HFFc6 (cell line): ENCODE results near the gene SLC7A7. TPM values are rescaled to one million over a fixed set of nuclear protein-coding genes. Genes with fewer than 3 reads are reported as not detected.
A peak's percentile ranks its signal among the peaks of the same experiment; 100 is the strongest.
"Not testable (repeated sequence)": the region's sequence is repeated elsewhere in the genome, so short reads cannot be mapped to it uniquely, and the experiment has no call there.

ENCODE experiments used
- DNase-seq: peaks from one replicate; pipeline ENCODE4 v3.0.0-alpha.2; 2018
- H3K27ac Mint-ChIP-seq: 2 replicates; pipeline ENCODE4 v1.8.0; 2020; ENCODE audit warnings: mild to moderate bottlenecking, mixed read lengths
- H3K27me3 Mint-ChIP-seq: 2 replicates; pipeline ENCODE4 v1.8.0; 2021; ENCODE audit warnings: mild to moderate bottlenecking, moderate library complexity, mixed read lengths; ENCODE audit not compliant: insufficient read depth
- H3K36me3 Mint-ChIP-seq: 2 replicates; pipeline ENCODE4 v1.8.0; 2021; ENCODE audit warnings: low read depth, mixed read lengths
- H3K4me1 Mint-ChIP-seq: 2 replicates; pipeline ENCODE4 v1.8.0; 2020; ENCODE audit warnings: low read depth, mixed read lengths
- H3K4me3 Mint-ChIP-seq: 2 replicates; pipeline ENCODE4 v1.8.0; 2020; ENCODE audit warnings: mild to moderate bottlenecking, moderate library complexity, mixed read lengths
- H3K9me3 Mint-ChIP-seq: 2 replicates; pipeline ENCODE4 v1.8.0; 2020; ENCODE audit warnings: mild to moderate bottlenecking, mixed read lengths
- CTCF ChIP-seq: fragments of 200-600 bp; sonication (generic); IDR thresholded peaks from 2 replicates; pipeline ENCODE4 v1.5.0; 2021; ENCODE audit warnings: antibody characterized with exemption, mild to moderate bottlenecking
- total RNA-seq, 6 experiments: library from RNA; stranded (reverse); fragmentation: NEBNext Ultra II Directional; extraction: Animal tissue kit (Norgen Biotek cat#: 25700); gene quantifications; 2 replicates in 1 of 6; 3 replicates in 5 of 6; pipeline ENCODE4 v1.2.3, GENCODE V29; 2021

The SLC7A7 gene
- total RNA-seq, 6 experiments from 2014 or later, result 0.31 to 1.3 (median 0.56) TPM

- Mint-ChIP-seq H3K27ac (no peak overlapping the region), H3K36me3 (no peaks in the 10 kb centered on the region), H3K4me3 (no peak overlapping the region), H3K27me3 (peaks cover 27% of the 10 kb centered on the region), H3K9me3 (no peaks in the 10 kb centered on the region), H3K4me1 (peaks cover 24% of the 10 kb centered on the region)
- TF ChIP-seq CTCF, result no peak
- no peak for DNase-seq
Measured at GRCh38 chr14:22794551-22794951, 20.7 kb downstream of the SLC7A7 start.

- Mint-ChIP-seq H3K27me3 (peaks cover 25% of the 10 kb centered on the region), H3K4me3 (no peak overlapping the region), H3K27ac (no peak overlapping the region), H3K9me3 (no peaks in the 10 kb centered on the region), H3K4me1 (peaks cover 24% of the 10 kb centered on the region), H3K36me3 (no peaks in the 10 kb centered on the region)
- DNase-seq, result no peak
- TF ChIP-seq CTCF, result no peak
Measured at GRCh38 chr14:22793976-22794375, 21.3 kb downstream of the SLC7A7 start.

- Mint-ChIP-seq H3K4me1 (peaks cover 24% of the 10 kb centered on the region), H3K27me3 (peaks cover 22% of the 10 kb centered on the region)
- H3K27ac Mint-ChIP-seq, H3K9me3 Mint-ChIP-seq, H3K4me3 Mint-ChIP-seq, H3K36me3 Mint-ChIP-seq, DNase-seq: not testable (repeated sequence)
Measured at GRCh38 chr14:22793550-22793949, 21.7 kb downstream of the SLC7A7 start.

- H3K4me1 Mint-ChIP-seq, result peaks cover 24% of the 10 kb centered on the region
- H3K27me3 Mint-ChIP-seq, result peaks cover 9% of the 10 kb centered on the region
- DNase-seq, result no peak
- no peaks in the 10 kb centered on the region for H3K36me3 Mint-ChIP-seq
- H3K27ac Mint-ChIP-seq, result no peak overlapping the region
- no peak overlapping the region for H3K4me3 Mint-ChIP-seq
- no peak for TF ChIP-seq CTCF
- H3K9me3 Mint-ChIP-seq, result no peaks in the 10 kb centered on the region
Measured at GRCh38 chr14:22792158-22792557, 23.1 kb downstream of the SLC7A7 start.

- Mint-ChIP-seq H3K27ac (peak overlapping the region; percentile 52; the same call in 1 of the 2 replicates), H3K27me3 (peaks cover 6% of the 10 kb centered on the region), H3K36me3 (no peaks in the 10 kb centered on the region), H3K4me1 (peaks cover 24% of the 10 kb centered on the region), H3K9me3 (no peaks in the 10 kb centered on the region), H3K4me3 (no peak overlapping the region)
- peak; percentile 90 for DNase-seq
- no peak for TF ChIP-seq CTCF
Measured at GRCh38 chr14:22791301-22791700, 23.9 kb downstream of the SLC7A7 start.

- Mint-ChIP-seq H3K36me3 (no peaks in the 10 kb centered on the region), H3K27ac (no peak overlapping the region), H3K4me1 (peaks cover 19% of the 10 kb centered on the region), H3K4me3 (no peak overlapping the region), H3K9me3 (no peaks in the 10 kb centered on the region), H3K27me3 (no peaks in the 10 kb centered on the region)
- no peak for TF ChIP-seq CTCF
- DNase-seq, result no peak
Measured at GRCh38 chr14:22786685-22787084, 28.6 kb downstream of the SLC7A7 start.
